Fibroblast of skin of scalp (primary cell): ENCODE data around the gene ATP6V1F.
A peak's percentile ranks its signal among the peaks of the same experiment; 100 is the strongest.
"Not testable (repeated sequence)": the region's sequence is repeated elsewhere in the genome, so short reads cannot be mapped to it uniquely, and the experiment has no call there.

Experiments
- DNase-seq: peaks from one replicate; pipeline ENCODE4 v3.0.0-alpha.2; 2013

Gene ATP6V1F

DNA sequence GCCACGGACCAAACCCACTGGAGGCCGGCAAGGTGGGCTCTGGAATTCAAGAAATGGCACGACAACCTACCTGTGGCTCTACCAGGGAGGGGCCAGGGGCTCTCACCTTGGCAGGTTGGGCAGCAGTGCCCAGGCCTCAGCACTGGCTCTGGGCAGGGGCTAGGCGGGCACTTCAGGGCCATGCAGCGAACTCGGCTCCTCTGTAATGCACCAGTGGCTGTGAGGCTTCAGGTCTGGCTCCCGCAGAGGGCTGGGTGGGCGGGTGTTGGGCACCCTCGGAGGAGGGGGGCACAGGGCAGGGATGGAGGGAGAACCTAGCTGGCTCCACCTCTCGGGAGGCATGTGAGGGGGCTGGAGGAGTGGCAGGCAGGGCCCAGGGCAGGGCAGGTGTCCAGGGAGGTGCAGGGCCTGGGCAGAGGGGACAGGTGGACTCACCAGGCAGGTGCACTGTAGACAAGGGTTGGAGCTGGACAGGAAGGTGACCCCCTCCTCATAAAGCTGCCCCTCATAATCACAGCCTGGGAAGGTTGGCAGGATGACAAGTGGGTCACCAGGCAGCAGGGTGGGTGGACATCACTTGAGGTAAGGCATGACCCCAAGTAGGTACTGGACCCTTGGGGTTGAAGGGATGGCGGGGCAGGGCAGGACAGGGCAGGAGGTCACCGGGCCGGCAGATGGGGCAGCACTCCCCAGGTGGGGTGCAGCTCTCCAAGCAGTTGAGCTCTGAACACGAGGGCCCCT lies 41.1 kb downstream of the ATP6V1F start:
- no peak for DNase-seq

DNA sequence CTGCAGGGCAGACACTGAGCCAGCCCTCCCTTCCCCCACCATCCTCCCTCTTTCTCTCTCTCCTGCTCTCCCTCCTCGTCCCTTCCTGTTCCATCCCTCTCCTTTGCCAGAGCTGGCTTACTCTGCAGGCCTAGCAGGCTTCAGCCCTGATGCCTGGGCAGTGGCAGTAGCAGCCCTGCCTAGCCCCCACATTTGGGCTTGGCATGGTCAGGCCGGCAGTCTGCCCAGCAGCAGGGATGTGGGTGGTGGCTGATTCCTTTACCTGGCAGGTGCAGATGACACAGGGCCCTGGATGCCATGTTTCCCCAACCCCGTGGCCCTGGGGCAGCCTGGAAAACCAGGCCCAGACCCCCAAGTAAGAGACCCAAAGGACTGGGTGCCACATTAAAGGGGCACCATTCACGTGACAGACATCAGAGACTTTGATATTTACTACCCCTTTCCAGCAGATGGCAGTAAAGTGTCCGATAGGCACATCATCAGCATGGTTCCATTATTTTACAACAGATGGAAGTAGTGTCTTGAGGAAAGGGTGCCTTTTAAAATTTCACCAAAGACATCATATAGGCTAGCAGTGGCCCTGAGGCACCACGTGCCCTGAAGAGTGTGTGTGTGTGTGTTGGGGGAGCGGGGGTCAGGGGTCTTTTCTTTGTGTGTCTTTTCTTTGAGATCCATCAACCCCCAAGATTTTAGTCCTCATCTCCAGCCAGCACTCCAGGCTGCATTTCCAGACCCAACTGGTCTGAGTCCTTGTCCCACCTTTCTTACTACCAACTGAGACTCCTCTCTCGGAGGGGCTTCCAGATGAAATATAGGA lies 41.9 kb downstream of the ATP6V1F start:
- DNase-seq = peak; percentile 53

DNA sequence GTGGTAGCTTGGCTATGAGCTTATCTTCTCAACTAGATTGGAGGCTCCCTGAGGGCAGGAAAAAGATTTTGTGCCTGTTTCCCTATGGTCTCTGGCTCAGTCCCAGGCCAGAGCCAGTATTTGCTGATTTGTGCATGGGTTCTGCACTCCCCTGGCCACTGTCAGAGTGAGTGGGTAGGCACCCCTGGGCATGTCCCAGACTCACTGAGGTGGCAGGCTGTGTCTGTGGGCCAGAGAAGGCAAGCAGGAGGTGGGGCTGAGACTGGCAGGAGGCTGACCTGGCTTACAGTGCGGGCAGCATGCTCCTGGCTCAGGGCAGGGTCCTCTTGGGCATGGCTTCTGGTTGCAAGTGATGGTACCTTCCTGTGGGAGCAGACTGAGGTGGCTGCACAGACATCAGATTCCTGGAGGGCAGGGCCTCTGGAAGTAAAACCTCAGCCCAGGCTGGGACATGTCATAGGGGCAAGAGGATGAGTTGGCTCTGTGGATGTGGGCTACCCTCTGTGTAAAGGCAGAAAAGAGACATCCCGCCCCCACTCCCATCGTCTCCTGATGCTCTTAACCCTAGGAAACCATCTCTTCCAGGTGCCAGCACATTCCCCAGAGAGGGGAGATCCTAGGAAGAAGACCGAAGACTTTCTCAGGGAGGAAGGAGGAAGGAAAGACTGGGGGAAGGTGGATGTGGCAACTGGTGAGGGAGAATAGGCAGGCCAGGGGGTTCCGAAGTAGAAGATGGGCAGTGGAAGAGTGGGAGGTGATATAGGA lies 43.5 kb downstream of the ATP6V1F start:
- DNase-seq = no peak

DNA sequence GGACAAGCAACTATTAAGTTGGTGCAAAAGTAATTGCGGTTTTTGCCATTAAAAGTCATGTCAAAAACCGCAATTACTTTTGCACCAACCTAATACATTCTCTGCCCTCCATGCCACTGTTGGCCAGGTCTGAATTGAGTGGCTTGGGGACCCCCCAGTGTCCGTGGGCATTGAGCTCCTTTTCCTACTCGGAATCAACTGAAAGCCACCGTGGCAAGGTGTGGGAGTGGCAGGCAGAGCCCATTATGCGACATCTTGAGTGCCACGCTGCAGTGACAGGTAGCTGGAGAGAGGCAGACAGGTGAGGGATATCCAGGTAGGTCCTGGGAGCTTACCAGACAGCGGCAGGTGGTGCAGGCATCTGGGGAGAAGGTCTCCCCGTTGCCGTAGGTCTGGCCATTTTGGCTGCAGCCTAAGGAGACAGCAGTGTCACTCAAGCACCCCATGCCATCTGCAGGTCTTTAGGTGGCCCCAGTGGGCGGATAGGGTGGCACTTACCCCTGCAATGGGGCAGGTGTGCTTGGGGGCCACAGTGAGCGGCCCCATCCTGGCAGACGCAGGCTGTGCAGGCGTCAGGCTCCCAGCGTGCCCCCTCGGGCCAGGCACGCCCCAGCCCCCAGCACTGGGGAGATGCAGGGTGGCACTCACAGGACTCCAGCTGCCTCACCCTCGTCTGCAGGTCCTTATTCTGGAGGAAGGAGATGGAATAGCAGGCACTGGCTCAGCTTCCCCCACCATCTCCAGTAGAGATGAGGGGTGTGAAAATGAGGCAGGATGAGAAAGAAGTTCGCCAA lies 44.3 kb downstream of the ATP6V1F start:
- DNase-seq = no peak

- no peak for DNase-seq
Measured at GRCh38 chr7:128908750-128909624, 46.3 kb downstream of the ATP6V1F start.

DNA sequence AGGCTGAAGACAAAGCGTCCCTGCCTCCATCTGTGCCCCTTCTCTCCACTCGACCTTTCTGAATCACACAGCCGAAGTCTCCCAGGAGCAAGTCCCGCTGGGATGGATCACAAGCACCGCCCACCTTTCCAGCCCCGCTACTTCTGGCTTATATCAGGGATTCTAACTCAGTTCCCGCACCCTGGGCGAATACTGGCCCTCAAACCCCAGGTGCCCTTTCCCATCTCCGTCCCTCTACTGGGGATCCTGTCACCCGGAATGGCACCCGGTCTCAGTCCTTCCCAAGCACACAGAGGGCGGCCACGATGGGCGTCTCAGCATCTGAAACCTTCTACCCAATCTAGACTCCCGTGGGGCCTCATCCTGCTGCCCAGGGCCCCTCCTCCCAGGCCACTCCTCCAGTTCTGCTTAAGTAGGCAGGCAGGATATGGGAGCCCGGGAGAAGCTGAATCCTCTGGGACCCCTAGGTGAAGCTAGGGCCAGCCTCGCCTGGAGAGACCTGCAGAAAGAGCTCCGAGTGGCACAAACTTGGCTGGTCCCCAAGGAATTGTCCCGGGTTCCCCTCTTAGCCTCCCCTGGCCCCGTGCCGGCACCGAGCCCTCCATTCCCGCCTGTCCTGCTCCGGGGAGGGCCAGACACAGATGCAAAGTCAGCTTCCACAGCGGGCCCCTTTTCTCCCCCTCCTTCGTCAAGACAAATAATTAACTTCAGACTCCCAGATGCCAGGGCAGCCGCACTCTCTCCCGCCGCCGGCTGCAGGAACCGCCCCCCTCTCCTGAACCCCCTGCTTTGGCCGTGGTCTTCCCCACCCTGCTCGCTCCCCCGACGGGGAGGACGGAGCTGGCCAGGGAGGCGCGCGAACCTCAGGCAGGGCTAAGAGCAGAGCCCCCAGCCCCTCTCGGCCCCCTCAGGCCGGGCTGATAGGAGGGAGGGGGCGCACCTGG lies 47.2 kb downstream of the ATP6V1F start:
- DNase-seq = peak; percentile 40

DNA sequence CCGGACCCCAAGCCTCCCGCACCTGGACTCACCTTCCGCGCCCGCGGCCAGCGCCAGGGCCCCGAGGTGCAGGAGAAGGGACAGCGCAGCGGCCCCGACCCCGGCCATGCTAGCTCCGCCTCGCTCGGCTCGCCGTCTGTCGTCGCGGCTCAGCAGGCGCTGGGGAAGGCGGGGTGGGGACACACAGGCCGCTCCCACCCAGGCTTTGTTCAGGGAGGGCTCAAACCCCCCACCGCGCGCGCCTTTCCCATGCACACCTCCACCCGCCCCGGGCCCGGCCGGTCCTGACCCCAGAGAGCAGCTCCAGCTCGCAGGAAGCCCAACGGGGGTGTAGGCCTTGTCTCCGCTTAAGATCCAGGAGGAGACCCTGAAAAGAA lies 47.9 kb downstream of the ATP6V1F start, which contains the start of gene KCP:
TSS of gene KCP (minus strand) at position 141 of the 377 bp plus-strand sequence. CDS start at position 108, 33 bp downstream.
- no peak for DNase-seq

DNA sequence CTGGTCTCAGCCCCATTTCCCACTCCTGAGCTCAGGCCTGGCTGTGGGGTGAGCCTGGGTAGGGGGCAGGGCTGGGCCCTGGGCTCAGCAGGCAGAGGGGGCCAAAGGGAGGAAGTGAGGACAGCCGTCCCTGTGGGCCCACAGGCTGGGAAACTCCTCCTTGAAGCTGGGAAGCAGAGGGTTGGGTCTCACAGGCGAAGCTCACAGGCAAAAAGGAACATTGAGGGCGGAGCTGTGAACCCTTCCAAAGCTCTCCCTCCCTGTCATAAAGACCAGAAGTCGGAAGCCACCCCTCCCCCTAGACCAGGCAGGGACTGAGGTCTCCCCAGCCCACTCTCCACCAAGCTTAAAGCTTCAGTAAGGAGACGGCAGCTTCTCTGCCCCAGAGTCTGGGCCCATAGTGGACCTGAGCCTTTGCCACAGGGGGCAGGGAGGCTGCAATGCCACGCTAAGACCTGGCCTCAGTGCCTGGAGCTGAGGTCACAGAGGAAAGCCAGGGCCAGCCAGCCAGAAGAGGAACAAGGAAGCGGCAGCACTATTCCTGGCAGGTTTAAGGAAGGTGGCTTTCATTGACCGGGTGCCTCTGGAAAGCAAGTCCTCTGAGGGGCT lies 48.9 kb downstream of the ATP6V1F start:
- no peak for DNase-seq

GRCh38 chr7:128912281-128912680 lies 49.6 kb downstream of the ATP6V1F start:
- no peak for DNase-seq

DNA sequence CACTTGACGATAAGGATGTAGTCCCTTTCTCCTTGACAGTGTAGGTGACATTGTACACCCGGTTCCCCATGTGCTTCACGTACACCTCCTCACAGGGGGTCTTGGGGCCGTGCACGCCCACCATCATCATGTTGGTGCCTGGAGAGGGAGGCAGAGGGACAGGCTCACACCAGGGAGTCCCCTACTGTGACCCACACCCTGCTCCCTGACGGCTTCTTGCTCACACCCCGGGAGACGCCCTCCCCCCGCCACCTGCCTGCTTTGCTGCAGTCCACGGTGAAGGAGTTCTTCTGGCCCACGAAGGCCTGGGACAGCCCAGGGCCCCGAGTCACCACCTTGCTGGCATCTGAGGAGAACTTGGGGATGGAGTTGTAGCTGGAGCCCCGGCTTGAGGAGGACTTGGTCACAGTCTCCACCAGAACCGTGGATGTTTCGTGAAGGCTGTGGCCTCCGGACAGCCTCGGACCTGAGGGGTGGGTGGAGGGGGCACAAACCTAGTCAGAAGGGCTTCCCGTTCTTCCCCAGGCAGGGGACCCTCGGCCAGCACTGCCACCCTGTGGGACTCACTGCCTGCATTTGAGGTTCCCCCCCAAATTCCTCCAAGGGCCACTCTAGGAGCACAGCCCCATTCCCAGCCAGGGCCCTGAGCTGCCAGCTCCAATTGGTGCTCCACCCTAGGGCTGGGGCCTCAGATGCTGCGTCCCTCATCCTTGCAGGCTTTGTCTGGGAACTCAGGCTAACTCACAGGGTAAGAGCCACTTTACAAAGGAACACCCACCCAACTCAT lies 50.2 kb downstream of the ATP6V1F start:
- not testable (repeated sequence) for DNase-seq

GRCh38 chr7:128913870-128914565 lies 51.4 kb downstream of the ATP6V1F start:
- no peak for DNase-seq

GRCh38 chr7:128914566-128915151 lies 52.0 kb downstream of the ATP6V1F start:
- no peak for DNase-seq

- no peak for DNase-seq
Measured at GRCh38 chr7:128915271-128915819, 52.7 kb downstream of the ATP6V1F start.
